Astrocyte of the cerebellum (primary cell): ENCODE data around the gene PLXND1.

Source experiments
- DNase-seq: peaks from one replicate; pipeline ENCODE4 v3.0.0-alpha.2; 2011; ENCODE audit warnings: low read depth
- H3K4me3 ChIP-seq: 2 replicates; pipeline ENCODE4 v1.5.1; 2011; ENCODE audit warnings: mild to moderate bottlenecking, low read depth, low read length, moderate library complexity
- CTCF ChIP-seq: IDR thresholded peaks from 2 replicates; pipeline ENCODE4 v1.5.1; 2012; ENCODE audit warnings: low read length, low read depth, moderate library complexity, mild to moderate bottlenecking; ENCODE audit errors: missing control alignments
- in situ Hi-C: cut with HindIII; loops from 2 replicates; pipeline ENCODE4 v1.10.0; 2017; ENCODE audit warnings: low sequenced_read_pairs

Gene PLXND1

GRCh38 chr3:129514110-129514509 is 92.4 kb downstream of the PLXND1 start:
- DNase-seq = no peak
- no peak for TF ChIP-seq CTCF
- in situ Hi-C loops = no loop called here
- H3K4me3 ChIP-seq = no peak overlapping the region

- no peak for TF ChIP-seq CTCF
- in situ Hi-C loops = no loop called here
- no peak overlapping the region for H3K4me3 ChIP-seq
- DNase-seq = no peak
These were observed 92.8 kb downstream of the PLXND1 start for GRCh38 chr3:129513705-129514104.

- no peak for TF ChIP-seq CTCF
- no peak for DNase-seq
- no peak overlapping the region for H3K4me3 ChIP-seq
- in situ Hi-C loops = no loop called here
These were observed 93.9 kb downstream of the PLXND1 start for GRCh38 chr3:129512595-129512994.

- DNase-seq = no peak
- H3K4me3 ChIP-seq = no peak overlapping the region
- no peak for TF ChIP-seq CTCF
- in situ Hi-C loops = no loop called here
These were observed 99.2 kb downstream of the PLXND1 start for GRCh38 chr3:129507181-129507831.

- in situ Hi-C loops = no loop called here
- TF ChIP-seq CTCF = no peak
- no peak for DNase-seq
- H3K4me3 ChIP-seq = no peak overlapping the region
These were observed 100.2 kb downstream of the PLXND1 start for GRCh38 chr3:129506231-129506742.

GRCh38 chr3:129505341-129505740 is 101.1 kb downstream of the PLXND1 start:
- in situ Hi-C loops = no loop called here
- no peak for TF ChIP-seq CTCF
- no peak overlapping the region for H3K4me3 ChIP-seq
- DNase-seq = no peak
